ENCODE measurements around the gene ATG16L2.
"Not testable (repeated sequence)": the region's sequence is repeated elsewhere in the genome, so short reads cannot be mapped to it uniquely, and the experiment has no call there.

- not testable (repeated sequence) for TF ChIP-seq CTCF (IDR thresholded peaks at IDR 0.05; ENCODE audit: low read depth, low read length, missing input control); GABPA (IDR thresholded peaks at IDR 0.05 in 1 of 2, conservative IDR thresholded peaks at IDR 0.05 in 1 of 2); MAX (IDR thresholded peaks at IDR 0.05); YY1 (IDR thresholded peaks at IDR 0.05); NR2F2 (IDR thresholded peaks at IDR 0.05)
Observed at GRCh38 chr11:72827656-72828055, 13.4 kb downstream of the ATG16L2 start.

All from liver (tissue), 3 donors.